Thyroid gland (tissue), 4 donors: ENCODE measurements around the gene FBN2.

Experiments used
- POLR2A ChIP-seq, 2 donors: fragments of 450-650 bp; IDR thresholded peaks; one replicate each; pipeline ENCODE4 v1.6.1; 2017; ENCODE audit warnings: antibody characterized with exemption in 2 of 2, mild to moderate bottlenecking in 2 of 2, moderate library complexity in 1 of 2
- TF ChIP-seq, protein P1 (sequence below), 6 experiments: fragments of 200-600 bp in 3 of 6; fragments of 450-650 bp in 3 of 6; sonication (generic) in 3 of 6; IDR thresholded peaks; one replicate each; pipeline ENCODE4 v1.5.1; 2016 to 2019; ENCODE audit warnings: antibody characterized with exemption in 6 of 6, mild to moderate bottlenecking in 2 of 6, inconsistent platforms in 1 of 6, moderate library complexity in 1 of 6

DNA sequence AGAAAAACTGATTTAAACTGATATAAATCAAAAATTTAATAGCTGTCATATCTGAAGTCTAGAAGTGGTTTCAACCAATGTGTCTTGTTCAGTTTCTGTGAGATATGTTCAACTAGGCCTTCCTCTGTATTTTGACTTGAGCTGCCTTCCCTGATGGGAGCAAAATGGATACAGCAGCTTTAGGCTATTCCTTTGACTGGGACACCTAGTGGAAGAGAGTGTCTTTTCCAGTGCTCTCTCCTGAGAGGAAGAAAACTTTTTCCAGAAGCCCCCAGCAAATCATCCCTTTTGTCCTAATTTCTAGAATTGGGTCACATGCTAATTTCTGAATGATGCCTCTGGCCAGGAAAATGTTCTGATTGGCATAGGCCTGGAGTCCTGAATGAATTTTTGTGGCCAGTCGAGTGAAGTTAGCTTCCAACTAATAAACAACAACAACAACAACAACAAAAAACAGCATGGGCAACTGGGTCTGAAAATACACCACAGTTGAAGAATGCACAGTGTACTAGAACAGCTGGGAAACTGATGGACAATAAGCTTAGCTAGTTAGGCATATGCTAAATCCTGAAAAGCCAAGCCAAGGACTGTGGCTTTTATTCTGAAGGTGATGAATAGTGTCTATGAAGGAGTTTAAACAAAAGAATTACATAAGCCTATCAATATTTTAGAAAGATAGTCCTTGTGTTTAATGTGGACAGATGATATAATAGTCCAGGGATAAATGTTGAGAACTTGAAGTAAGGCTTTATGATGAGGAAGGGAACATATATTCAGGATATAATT, 125.7 kb downstream of the FBN2 start:
- TF ChIP-seq, protein P1, sequence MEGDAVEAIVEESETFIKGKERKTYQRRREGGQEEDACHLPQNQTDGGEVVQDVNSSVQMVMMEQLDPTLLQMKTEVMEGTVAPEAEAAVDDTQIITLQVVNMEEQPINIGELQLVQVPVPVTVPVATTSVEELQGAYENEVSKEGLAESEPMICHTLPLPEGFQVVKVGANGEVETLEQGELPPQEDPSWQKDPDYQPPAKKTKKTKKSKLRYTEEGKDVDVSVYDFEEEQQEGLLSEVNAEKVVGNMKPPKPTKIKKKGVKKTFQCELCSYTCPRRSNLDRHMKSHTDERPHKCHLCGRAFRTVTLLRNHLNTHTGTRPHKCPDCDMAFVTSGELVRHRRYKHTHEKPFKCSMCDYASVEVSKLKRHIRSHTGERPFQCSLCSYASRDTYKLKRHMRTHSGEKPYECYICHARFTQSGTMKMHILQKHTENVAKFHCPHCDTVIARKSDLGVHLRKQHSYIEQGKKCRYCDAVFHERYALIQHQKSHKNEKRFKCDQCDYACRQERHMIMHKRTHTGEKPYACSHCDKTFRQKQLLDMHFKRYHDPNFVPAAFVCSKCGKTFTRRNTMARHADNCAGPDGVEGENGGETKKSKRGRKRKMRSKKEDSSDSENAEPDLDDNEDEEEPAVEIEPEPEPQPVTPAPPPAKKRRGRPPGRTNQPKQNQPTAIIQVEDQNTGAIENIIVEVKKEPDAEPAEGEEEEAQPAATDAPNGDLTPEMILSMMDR (IDR thresholded peaks at IDR 0.05) = no peak
- TF ChIP-seq POLR2A (IDR thresholded peaks at IDR 0.05) = no peak
